Stimulated activated CD8-positive, alpha-beta memory T cell treated with anti-CD3 and anti-CD28 coated beads, Interleukin-15, amount 100 ng/mL, for 48 hours (primary cell): ENCODE measurements around the gene SGK2.

Experiments used
- DNase-seq, 2 donors: peaks; one replicate each; pipeline ENCODE4 v3.0.0-alpha.2; 2020; ENCODE audit warnings: low read depth in 2 of 2

Gene SGK2

GRCh38 chr20:43536041-43536816 is 22.6 kb upstream of the SGK2 start:
- DNase-seq, result no peak

GRCh38 chr20:43536817-43537440 is 21.9 kb upstream of the SGK2 start:
- DNase-seq, result no peak

- DNase-seq, result no peak
Observed at GRCh38 chr20:43537921-43538877, 20.6 kb upstream of the SGK2 start.

GRCh38 chr20:43538878-43539700 is 19.7 kb upstream of the SGK2 start:
- DNase-seq, result no peak

GRCh38 chr20:43539975-43540672 is 18.7 kb upstream of the SGK2 start:
- no peak for DNase-seq

- DNase-seq, result no peak
Observed at GRCh38 chr20:43540673-43541060, 18.2 kb upstream of the SGK2 start.

GRCh38 chr20:43541214-43541613 is 17.6 kb upstream of the SGK2 start:
- DNase-seq, result no peak

GRCh38 chr20:43542161-43542560 is 16.7 kb upstream of the SGK2 start:
- no peak for DNase-seq

GRCh38 chr20:43542674-43543073 is 16.2 kb upstream of the SGK2 start:
- DNase-seq, result no peak

GRCh38 chr20:43543138-43543537 is 15.7 kb upstream of the SGK2 start:
- DNase-seq, result no peak

- DNase-seq, result no peak
Observed at GRCh38 chr20:43544501-43544900, 14.3 kb upstream of the SGK2 start.

GRCh38 chr20:43545837-43546578 is 12.8 kb upstream of the SGK2 start:
- no peak for DNase-seq

GRCh38 chr20:43548273-43548880 is 10.4 kb upstream of the SGK2 start:
- DNase-seq, result no peak

- DNase-seq, result no peak
Observed at GRCh38 chr20:43549416-43550065, 9.3 kb upstream of the SGK2 start.

- no peak for DNase-seq
Observed at GRCh38 chr20:43550456-43550855, 8.4 kb upstream of the SGK2 start.

- DNase-seq, result no peak
Observed at GRCh38 chr20:43554369-43554768, 4.5 kb upstream of the SGK2 start.

GRCh38 chr20:43559147-43559987 is 540 bp downstream of the SGK2 start:
- DNase-seq, result no peak

- no peak for DNase-seq
Observed at GRCh38 chr20:43560974-43561373, 2.1 kb downstream of the SGK2 start.
